HEK293 (cell line): ENCODE results near the gene CACNB4.

Source experiments
- ZBTB7A ChIP-seq: fragments of 450-650 bp; formaldehyde crosslinking; IDR thresholded peaks from 2 replicates; pipeline ENCODE4 v1.5.1; 2016; ENCODE audit warnings: low read depth, missing biosample characterization, missing genetic modification characterization
- TF ChIP-seq, protein P1 (sequence below): fragments of 450-650 bp; formaldehyde crosslinking; IDR thresholded peaks from 2 replicates; pipeline ENCODE4 v1.5.1; 2016; ENCODE audit warnings: missing biosample characterization, missing genetic modification characterization
- TF ChIP-seq, protein P2 (sequence below): fragments of 450-650 bp; formaldehyde crosslinking; IDR thresholded peaks from 2 replicates; pipeline ENCODE4 v1.5.1; 2016; ENCODE audit warnings: missing biosample characterization, missing genetic modification characterization

DNA sequence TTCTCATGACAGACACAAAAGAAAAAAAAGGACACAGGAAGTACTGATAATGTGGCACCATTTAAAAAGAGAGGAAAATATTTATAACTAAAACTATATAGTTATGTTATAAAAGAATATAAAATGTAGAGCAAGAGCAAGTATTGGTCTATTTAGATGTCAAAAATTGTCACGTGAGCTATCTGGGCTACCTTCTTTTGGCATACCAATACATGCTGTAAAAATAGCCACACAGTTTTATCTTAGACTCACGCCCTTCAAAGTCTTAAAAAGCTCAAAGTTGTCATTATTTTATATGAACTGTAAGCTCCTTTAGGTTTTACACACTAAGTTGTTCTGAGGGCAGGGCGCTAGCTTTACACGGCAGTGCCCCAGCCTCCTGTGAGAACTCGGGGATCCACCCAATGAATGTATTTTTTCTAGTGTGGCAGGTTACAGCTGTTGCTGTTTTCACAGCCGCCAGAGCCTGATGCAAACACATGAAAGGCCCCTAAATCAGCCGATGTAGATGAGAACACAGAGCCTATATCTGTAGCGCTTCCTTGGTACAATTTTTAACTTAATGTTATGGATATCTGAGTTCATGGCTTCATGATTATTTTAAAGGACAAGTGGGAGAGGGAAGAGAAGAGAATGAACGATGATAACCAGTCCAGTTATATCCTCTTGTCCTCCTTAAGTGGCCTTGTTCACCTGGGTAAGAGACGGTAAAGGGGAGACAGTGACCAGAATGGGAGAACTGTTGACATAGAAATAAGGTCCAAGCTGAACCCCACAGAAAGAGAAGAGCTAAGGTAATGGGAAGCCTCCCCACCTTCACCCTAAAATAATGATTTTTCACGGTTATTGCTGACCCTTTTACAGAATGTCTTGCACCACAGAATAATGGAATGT lies 130.8 kb downstream of the CACNB4 start:
- TF ChIP-seq, protein P1, sequence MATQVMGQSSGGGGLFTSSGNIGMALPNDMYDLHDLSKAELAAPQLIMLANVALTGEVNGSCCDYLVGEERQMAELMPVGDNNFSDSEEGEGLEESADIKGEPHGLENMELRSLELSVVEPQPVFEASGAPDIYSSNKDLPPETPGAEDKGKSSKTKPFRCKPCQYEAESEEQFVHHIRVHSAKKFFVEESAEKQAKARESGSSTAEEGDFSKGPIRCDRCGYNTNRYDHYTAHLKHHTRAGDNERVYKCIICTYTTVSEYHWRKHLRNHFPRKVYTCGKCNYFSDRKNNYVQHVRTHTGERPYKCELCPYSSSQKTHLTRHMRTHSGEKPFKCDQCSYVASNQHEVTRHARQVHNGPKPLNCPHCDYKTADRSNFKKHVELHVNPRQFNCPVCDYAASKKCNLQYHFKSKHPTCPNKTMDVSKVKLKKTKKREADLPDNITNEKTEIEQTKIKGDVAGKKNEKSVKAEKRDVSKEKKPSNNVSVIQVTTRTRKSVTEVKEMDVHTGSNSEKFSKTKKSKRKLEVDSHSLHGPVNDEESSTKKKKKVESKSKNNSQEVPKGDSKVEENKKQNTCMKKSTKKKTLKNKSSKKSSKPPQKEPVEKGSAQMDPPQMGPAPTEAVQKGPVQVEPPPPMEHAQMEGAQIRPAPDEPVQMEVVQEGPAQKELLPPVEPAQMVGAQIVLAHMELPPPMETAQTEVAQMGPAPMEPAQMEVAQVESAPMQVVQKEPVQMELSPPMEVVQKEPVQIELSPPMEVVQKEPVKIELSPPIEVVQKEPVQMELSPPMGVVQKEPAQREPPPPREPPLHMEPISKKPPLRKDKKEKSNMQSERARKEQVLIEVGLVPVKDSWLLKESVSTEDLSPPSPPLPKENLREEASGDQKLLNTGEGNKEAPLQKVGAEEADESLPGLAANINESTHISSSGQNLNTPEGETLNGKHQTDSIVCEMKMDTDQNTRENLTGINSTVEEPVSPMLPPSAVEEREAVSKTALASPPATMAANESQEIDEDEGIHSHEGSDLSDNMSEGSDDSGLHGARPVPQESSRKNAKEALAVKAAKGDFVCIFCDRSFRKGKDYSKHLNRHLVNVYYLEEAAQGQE (tag by site-specific recombination), result no peak
- TF ChIP-seq ZBTB7A (tag by site-specific recombination), result no peak
- TF ChIP-seq, protein P2, sequence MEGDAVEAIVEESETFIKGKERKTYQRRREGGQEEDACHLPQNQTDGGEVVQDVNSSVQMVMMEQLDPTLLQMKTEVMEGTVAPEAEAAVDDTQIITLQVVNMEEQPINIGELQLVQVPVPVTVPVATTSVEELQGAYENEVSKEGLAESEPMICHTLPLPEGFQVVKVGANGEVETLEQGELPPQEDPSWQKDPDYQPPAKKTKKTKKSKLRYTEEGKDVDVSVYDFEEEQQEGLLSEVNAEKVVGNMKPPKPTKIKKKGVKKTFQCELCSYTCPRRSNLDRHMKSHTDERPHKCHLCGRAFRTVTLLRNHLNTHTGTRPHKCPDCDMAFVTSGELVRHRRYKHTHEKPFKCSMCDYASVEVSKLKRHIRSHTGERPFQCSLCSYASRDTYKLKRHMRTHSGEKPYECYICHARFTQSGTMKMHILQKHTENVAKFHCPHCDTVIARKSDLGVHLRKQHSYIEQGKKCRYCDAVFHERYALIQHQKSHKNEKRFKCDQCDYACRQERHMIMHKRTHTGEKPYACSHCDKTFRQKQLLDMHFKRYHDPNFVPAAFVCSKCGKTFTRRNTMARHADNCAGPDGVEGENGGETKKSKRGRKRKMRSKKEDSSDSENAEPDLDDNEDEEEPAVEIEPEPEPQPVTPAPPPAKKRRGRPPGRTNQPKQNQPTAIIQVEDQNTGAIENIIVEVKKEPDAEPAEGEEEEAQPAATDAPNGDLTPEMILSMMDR, result no peak
